ENCODE results near the gene PLEKHN1.

DNA sequence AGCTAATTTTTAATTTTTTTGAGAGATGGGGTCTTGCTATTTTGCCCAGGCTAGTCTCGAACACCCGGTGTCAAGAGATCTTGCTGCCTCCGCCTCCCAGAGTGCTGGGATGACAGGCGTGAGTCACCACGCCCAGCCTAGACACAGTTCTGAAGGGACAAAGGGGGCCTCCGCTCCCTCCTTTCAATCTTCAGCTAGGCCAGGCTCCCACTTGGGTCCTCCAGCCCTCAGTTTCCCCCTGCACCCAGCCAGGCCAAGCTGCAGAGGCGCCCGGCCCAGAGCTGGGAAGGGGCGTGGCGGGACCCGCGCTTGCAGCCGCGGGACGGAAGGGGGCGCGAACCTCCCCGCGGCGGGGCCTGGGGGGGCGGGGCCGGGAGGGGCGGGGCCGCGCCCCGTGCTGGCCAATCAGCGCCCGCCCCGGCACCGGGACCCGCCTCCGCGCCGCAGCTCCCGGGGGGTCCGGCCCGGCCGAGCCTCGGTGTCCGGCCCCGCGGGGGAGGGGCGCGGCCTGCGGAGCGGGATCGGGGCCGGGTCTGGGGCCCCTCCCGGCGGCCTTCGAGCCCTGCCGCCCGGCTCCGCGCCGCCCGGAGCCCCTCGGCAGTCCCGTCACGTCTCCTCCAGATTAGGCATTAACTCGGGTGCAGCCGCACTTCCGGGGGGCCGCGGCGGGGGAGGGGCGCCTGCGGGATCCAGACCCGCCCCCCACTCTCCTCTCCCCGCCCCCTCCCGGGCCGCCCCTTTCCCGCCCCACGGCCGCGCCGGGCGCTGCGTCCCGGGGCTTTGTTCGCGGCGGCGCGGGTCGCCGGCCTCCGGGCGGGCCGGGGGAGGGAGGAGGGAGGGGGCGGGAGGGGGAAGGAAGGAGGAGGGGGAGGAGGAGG, 53.1 kb downstream of the PLEKHN1 start:
- TF ChIP-seq POLR2AphosphoS5 (IDR thresholded peaks at IDR 0.05; ENCODE audit: borderline replicate concordance, low read depth, low read length) (no peak), FOXP2 (optimal IDR thresholded peaks at IDR 0.05; ENCODE audit: control extremely low read depth, extremely low read length, insufficient read depth) (no peak)

Data from SK-N-MC (cell line).